ENCODE data around the gene SYNJ1. TPM values are rescaled to one million over a fixed set of nuclear protein-coding genes. Genes with fewer than 3 reads are reported as not detected.

Gene SYNJ1
- total and polyA plus RNA-seq, 10 of the 15 experiments (the other 5 are each of a cell fraction or from before 2014, with no cell fraction given) = 1.2 to 7.0 (median 3.5) TPM

- TF ChIP-seq POLR2AphosphoS5 (IDR thresholded peaks at IDR 0.05; ENCODE audit: low read length) (no peak), ZNF207 (IDR thresholded peaks at IDR 0.05; ENCODE audit: borderline replicate concordance) (no peak)
Measured at GRCh38 chr21:32587651-32588050, 140.2 kb downstream of the SYNJ1 start (continued).

GRCh38 chr21:32587120-32587519 lies 140.7 kb downstream of the SYNJ1 start:
- RAD21 ChIA-PET (ENCODE audit: unreplicated experiment) = no interaction called here
- in situ Hi-C loops (cut with MboI) = no loop called here
- DNase-seq (ENCODE audit: low read depth, low spot score) = no peak
- no peak overlapping the region for H3K9ac ChIP-seq (ENCODE audit: control insufficient read depth, insufficient read depth, low read length)
- no peaks in the 10 kb centered on the region for H3K4me1 ChIP-seq (ENCODE audit: control insufficient read depth, insufficient read depth, low read length)
- H3K36me3 ChIP-seq (ENCODE audit: control insufficient read depth in 2 of 2, insufficient read depth in 2 of 2, low read length in 1 of 2) = no peaks in the 10 kb centered on the region
- H3K79me2 ChIP-seq (ENCODE audit: control insufficient read depth, insufficient read depth, low read length) = no peaks in the 10 kb centered on the region
- no peak overlapping the region for H3K4me2 ChIP-seq (ENCODE audit: control insufficient read depth, insufficient read depth)
- H3K4me3 ChIP-seq = no peak overlapping the region
- SMC1A ChIA-PET (ENCODE audit: uncharacterized antibody, unreplicated experiment) = no interaction called here
- H3K27ac ChIP-seq (ENCODE audit: control insufficient read depth, insufficient read depth) = no peak overlapping the region
- intact Hi-C loops (cut with micrococcal nuclease; ENCODE audit: unreplicated experiment) = no loop called here
- 64% methylated on average over 12 of the region's 13 CpGs for WGBS (ENCODE audit: insufficient coverage, insufficient replicate concordance, low lambda C conversion rate, missing lambda C conversion rate)
- BruUV-seq (replicated peaks) = no TSS peak
- peaks cover 0 to 2% of the 10 kb centered on the region in 2 experiments; a peak in 3 of 4 replicates for H3K27me3 ChIP-seq (replicated peaks in 1 of 2; ENCODE audit: control insufficient read depth in 2 of 2, insufficient read depth in 2 of 2, low read length in 1 of 2)
- H4K20me1 ChIP-seq (ENCODE audit: control insufficient read depth, insufficient read depth) = no peaks in the 10 kb centered on the region
- POLR2A ChIA-PET = no interaction called here
- CTCF ChIA-PET = interaction anchor here (1.0 kb wide), 1 partner anchor 12 kb away, joined by 3 read pairs; no protein-coding TSS in a partner anchor
- FAIRE-seq = no peak
- no peaks in the 10 kb centered on the region for H3K9me3 ChIP-seq (replicated peaks; ENCODE audit: control insufficient read depth, insufficient read depth, low read length)
- no peak for ATAC-seq
- H2AFZ ChIP-seq (ENCODE audit: control insufficient read depth, low read depth, low read length) = no peak overlapping the region
- TF ChIP-seq EGR1 (IDR thresholded peaks at IDR 0.05; ENCODE audit: borderline replicate concordance in 1 of 2, low read depth in 2 of 2, low read length in 2 of 2) (no peak), RB1 (IDR thresholded peaks at IDR 0.05; ENCODE audit: borderline replicate concordance) (no peak), SREBF1 (IDR thresholded peaks at IDR 0.05; ENCODE audit: low read length) (no peak), BCL11A (IDR thresholded peaks at IDR 0.05; ENCODE audit: low read depth, low read length) (no peak), ATF3 (IDR thresholded peaks at IDR 0.05; ENCODE audit: borderline replicate concordance, extremely low read depth, low read depth, low read length) (no peak), SIX5 (IDR thresholded peaks at IDR 0.05; ENCODE audit: low read depth, low read length, severe bottlenecking) (no peak), BCL3 (IDR thresholded peaks at IDR 0.05; ENCODE audit: borderline replicate concordance, insufficient read depth, low read depth, low read length, poor library complexity, severe bottlenecking) (no peak), EZH2 (IDR thresholded peaks at IDR 0.05; ENCODE audit: borderline replicate concordance, control insufficient read depth, low read depth, low read length) (no peak), PML (IDR thresholded peaks at IDR 0.05; ENCODE audit: low read length) (no peak), E4F1 (IDR thresholded peaks at IDR 0.05; ENCODE audit: borderline replicate concordance, partially characterized antibody) (no peak), NR2C1 (IDR thresholded peaks at IDR 0.05) (no peak), FOS (IDR thresholded peaks at IDR 0.05; ENCODE audit: borderline replicate concordance, extremely low read depth, insufficient read length) (no peak), MTA2 (IDR thresholded peaks at IDR 0.05; ENCODE audit: low read depth) (no peak), PAX8 (IDR thresholded peaks at IDR 0.05) (no peak), KAT2A (conservative IDR thresholded peaks at IDR 0.05; ENCODE audit: control insufficient read depth, low read depth, low read length) (no peak)
